HG03135 (cell line): ENCODE measurements around the gene BTG2.
"Not testable (repeated sequence)": the region's sequence is repeated elsewhere in the genome, so short reads cannot be mapped to it uniquely, and the experiment has no call there.

ENCODE experiments used
- ATAC-seq: cut with Tn5 transposase; IDR thresholded peaks from one replicate; pipeline ENCODE4 v1.9.1; 2021; ENCODE audit warnings: mild to moderate bottlenecking, moderate library complexity; ENCODE audit not compliant: unreplicated experiment

The BTG2 gene

GRCh38 chr1:203291201-203292096 is 13.9 kb upstream of the BTG2 start:
- no peak for ATAC-seq

- ATAC-seq = no peak
These were observed 9.5 kb upstream of the BTG2 start for GRCh38 chr1:203295796-203296195.

GRCh38 chr1:203296460-203297073 is 8.8 kb upstream of the BTG2 start:
- ATAC-seq = no peak

GRCh38 chr1:203299169-203299568 is 6.2 kb upstream of the BTG2 start:
- ATAC-seq = peak; percentile 45

GRCh38 chr1:203299719-203300429 is 5.4 kb upstream of the BTG2 start:
- not testable (repeated sequence) for ATAC-seq

GRCh38 chr1:203300441-203301330 is 4.6 kb upstream of the BTG2 start:
- ATAC-seq = no peak

- ATAC-seq = no peak
These were observed 4.0 kb upstream of the BTG2 start for GRCh38 chr1:203301331-203301668.

GRCh38 chr1:203302456-203302855 is 2.9 kb upstream of the BTG2 start:
- ATAC-seq = no peak

GRCh38 chr1:203302894-203303293 is 2.4 kb upstream of the BTG2 start:
- no peak for ATAC-seq

- ATAC-seq = no peak
These were observed 864 bp upstream of the BTG2 start for GRCh38 chr1:203304391-203304918.

GRCh38 chr1:203305809-203306088 is 430 bp downstream of the BTG2 start:
- ATAC-seq = peak; percentile 13

- ATAC-seq = no peak
These were observed 1.0 kb downstream of the BTG2 start for GRCh38 chr1:203306089-203306964.

- ATAC-seq = no peak
These were observed 1.7 kb downstream of the BTG2 start for GRCh38 chr1:203306965-203307541.

GRCh38 chr1:203307641-203308126 is 2.4 kb downstream of the BTG2 start:
- no peak for ATAC-seq

- ATAC-seq = no peak
These were observed 3.1 kb downstream of the BTG2 start for GRCh38 chr1:203308328-203308922.

- no peak for ATAC-seq
These were observed 3.6 kb downstream of the BTG2 start for GRCh38 chr1:203308923-203309331.

GRCh38 chr1:203311368-203312301 is 6.3 kb downstream of the BTG2 start:
- no peak for ATAC-seq
